ENCODE measurements around the gene FZD2. TPM values are rescaled to one million over a fixed set of nuclear protein-coding genes. Genes with fewer than 3 reads are reported as not detected.

FZD2 gene
- total RNA-seq, 1 experiment from 2014 or later = 12.8 TPM

DNA sequence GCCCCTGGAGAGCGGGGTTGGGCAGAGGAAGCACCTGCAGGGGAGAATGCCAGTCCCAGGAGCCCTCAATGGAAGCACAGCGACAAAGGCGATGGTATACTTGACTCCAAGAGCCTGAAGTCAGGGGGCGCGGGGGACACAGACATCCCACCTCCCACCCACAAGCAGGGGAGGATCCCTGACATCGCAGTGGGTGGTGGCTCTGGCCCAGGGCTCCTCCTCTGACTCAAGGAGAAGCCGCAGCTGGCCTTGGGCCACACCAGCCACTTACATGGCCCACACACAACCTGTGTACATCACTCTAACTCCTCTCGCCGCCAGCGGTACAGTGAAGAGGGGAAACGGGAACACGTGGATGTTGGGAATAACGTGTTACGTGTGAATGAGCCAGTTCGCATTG lies 44.3 kb downstream of the FZD2 start:
- ChIA-PET POLR2A (no interaction called here), RAD21 (ENCODE audit: low non-redundant PET in 1 of 2, low total read pairs in 2 of 2, uncharacterized antibody in 2 of 2, unreplicated experiment in 2 of 2) (no interaction called here), CTCF (no interaction called here)
- no peaks in the 10 kb centered on the region for H3K9me3 ChIP-seq (ENCODE audit: control insufficient read depth in 1 of 2, insufficient read depth in 1 of 2, low read depth in 1 of 2, low read length in 2 of 2)
- ATAC-seq (no peak), DNase-seq (ENCODE audit: low read depth, low spot score) (no peak)
- intact Hi-C loops (cut with micrococcal nuclease) = no loop called here
- no peaks in the 10 kb centered on the region for H3K79me2 ChIP-seq (ENCODE audit: insufficient read depth, low read length)
- H2AFZ ChIP-seq (ENCODE audit: low read depth, low read length, poor library complexity, severe bottlenecking) = no peak overlapping the region
- H3K27me3 ChIP-seq (ENCODE audit: insufficient read depth, low read length) = no peaks in the 10 kb centered on the region
- H3K4me3 ChIP-seq (replicated peaks in 1 of 2; ENCODE audit: low read depth in 1 of 2, low read length in 2 of 2) = no peak overlapping the region
- H3K27ac ChIP-seq (ENCODE audit: low read depth, low read length) = no peak overlapping the region
- H3K4me1 ChIP-seq (ENCODE audit: control insufficient read depth in 1 of 2, insufficient read depth in 2 of 2, low read length in 2 of 2) = peaks cover 0 to 7% of the 10 kb centered on the region in 2 experiments; a peak in 2 of 4 replicates
- H3K4me2 ChIP-seq (ENCODE audit: low read length) = no peak overlapping the region
- no TSS peak for BruUV-seq (replicated peaks)
- no peaks in the 10 kb centered on the region for H3K36me3 ChIP-seq (ENCODE audit: control insufficient read depth in 1 of 2, insufficient read depth in 2 of 2, low read length in 2 of 2)
- no peak for TF ChIP-seq ELF1 (IDR thresholded peaks at IDR 0.05; ENCODE audit: borderline replicate concordance, low read depth)
- no peak for TF ChIP-seq SP1 (IDR thresholded peaks at IDR 0.05; ENCODE audit: low read depth)
- TF ChIP-seq ATF3 (IDR thresholded peaks at IDR 0.05) = no peak
- TF ChIP-seq MAX (IDR thresholded peaks at IDR 0.05) = no peak
- no peak for TF ChIP-seq ZNF274 (IDR thresholded peaks at IDR 0.05; ENCODE audit: low read depth, low read length)
- TF ChIP-seq SRF (IDR thresholded peaks at IDR 0.05; ENCODE audit: low read depth) = no peak
- H3K9ac ChIP-seq (ENCODE audit: low read length) = no peak overlapping the region
- no peaks in the 10 kb centered on the region for H4K20me1 ChIP-seq (ENCODE audit: insufficient read depth)
- no peaks in the 10 kb centered on the region for H3K9me2 ChIP-seq (ENCODE audit: insufficient read depth)

GRCh38 chr17:44601973-44602372 lies 44.7 kb downstream of the FZD2 start:
- no peaks in the 10 kb centered on the region for H3K79me2 ChIP-seq (ENCODE audit: insufficient read depth, low read length)
- H3K4me1 ChIP-seq (ENCODE audit: control insufficient read depth in 1 of 2, insufficient read depth in 2 of 2, low read length in 2 of 2) = peaks cover 0 to 7% of the 10 kb centered on the region in 2 experiments; a peak in 2 of 4 replicates
- H3K27me3 ChIP-seq (ENCODE audit: insufficient read depth, low read length) = no peaks in the 10 kb centered on the region
- no peak for DNase-seq (ENCODE audit: low read depth, low spot score)
- intact Hi-C loops (cut with micrococcal nuclease) = no loop called here
- CTCF ChIA-PET = no interaction called here
- no peaks in the 10 kb centered on the region for H3K9me2 ChIP-seq (ENCODE audit: insufficient read depth)
- POLR2A ChIA-PET = no interaction called here
- no peak overlapping the region for H2AFZ ChIP-seq (ENCODE audit: low read depth, low read length, poor library complexity, severe bottlenecking)
- ATAC-seq = no peak
- TF ChIP-seq ZFX (IDR thresholded peaks at IDR 0.05) = no peak
- TF ChIP-seq CBX3 (IDR thresholded peaks at IDR 0.05; ENCODE audit: low read depth) = no peak
- no peak for TF ChIP-seq SP1 (IDR thresholded peaks at IDR 0.05; ENCODE audit: low read depth)
- no peak for TF ChIP-seq TCF7L2 (IDR thresholded peaks at IDR 0.05; ENCODE audit: borderline replicate concordance, extremely low read depth, insufficient read depth, insufficient read length)
- TF ChIP-seq SRF (IDR thresholded peaks at IDR 0.05; ENCODE audit: low read depth) = no peak
- TF ChIP-seq MAX (IDR thresholded peaks at IDR 0.05) = no peak
- TF ChIP-seq EZH2phosphoT487 (IDR thresholded peaks at IDR 0.05; ENCODE audit: borderline replicate concordance) = no peak
- no peak for TF ChIP-seq EZH2 (IDR thresholded peaks at IDR 0.05)
- TF ChIP-seq RAD21 (IDR thresholded peaks at IDR 0.05; ENCODE audit: low read depth) = no peak
- TF ChIP-seq SIN3A (IDR thresholded peaks at IDR 0.05; ENCODE audit: low read depth) = no peak
- TF ChIP-seq JUND (IDR thresholded peaks at IDR 0.05) = no peak
- TF ChIP-seq ELF1 (IDR thresholded peaks at IDR 0.05; ENCODE audit: borderline replicate concordance, low read depth) = no peak
- no peak for TF ChIP-seq CTCF (IDR thresholded peaks at IDR 0.05 in 2 of 3, conservative IDR thresholded peaks at IDR 0.05 in 1 of 3; ENCODE audit: borderline replicate concordance in 1 of 3, insufficient read depth in 1 of 3, low read depth in 2 of 3, low read length in 2 of 3)
- TF ChIP-seq ATF3 (IDR thresholded peaks at IDR 0.05) = no peak
- TF ChIP-seq ZNF274 (IDR thresholded peaks at IDR 0.05; ENCODE audit: low read depth, low read length) = no peak
- TF ChIP-seq CEBPB (IDR thresholded peaks at IDR 0.05; ENCODE audit: low read depth) = no peak
- TF ChIP-seq POLR2A (IDR thresholded peaks at IDR 0.05; ENCODE audit: borderline replicate concordance, extremely low read depth, insufficient read depth, insufficient read length) = no peak
- TF ChIP-seq POLR2AphosphoS5 (IDR thresholded peaks at IDR 0.05; ENCODE audit: low read depth, low read length) = no peak
- no peak for TF ChIP-seq EGR1 (IDR thresholded peaks at IDR 0.05; ENCODE audit: low read depth)
- no peaks in the 10 kb centered on the region for H3K9me3 ChIP-seq (ENCODE audit: control insufficient read depth in 1 of 2, insufficient read depth in 1 of 2, low read depth in 1 of 2, low read length in 2 of 2)
- H3K4me2 ChIP-seq (ENCODE audit: low read length) = no peak overlapping the region
- H3K4me3 ChIP-seq (replicated peaks in 1 of 2; ENCODE audit: low read depth in 1 of 2, low read length in 2 of 2) = no peak overlapping the region
- H3K27ac ChIP-seq (ENCODE audit: low read depth, low read length) = no peak overlapping the region
- BruUV-seq (replicated peaks) = no TSS peak
- H4K20me1 ChIP-seq (ENCODE audit: insufficient read depth) = no peaks in the 10 kb centered on the region
- RAD21 ChIA-PET (ENCODE audit: low non-redundant PET in 1 of 2, low total read pairs in 2 of 2, uncharacterized antibody in 2 of 2, unreplicated experiment in 2 of 2) = no interaction called here
- no peak overlapping the region for H3K9ac ChIP-seq (ENCODE audit: low read length)
- H3K36me3 ChIP-seq (ENCODE audit: control insufficient read depth in 1 of 2, insufficient read depth in 2 of 2, low read length in 2 of 2) = no peaks in the 10 kb centered on the region

Measured in HCT116 (cell line).